Kidney capillary endothelial cell (primary cell): ENCODE measurements around the gene CLEC14A.

ENCODE experiments used
- DNase-seq: peaks from one replicate; pipeline ENCODE4 v3.0.0-alpha.2; 2018; ENCODE audit warnings: low spot score

Gene CLEC14A

DNA sequence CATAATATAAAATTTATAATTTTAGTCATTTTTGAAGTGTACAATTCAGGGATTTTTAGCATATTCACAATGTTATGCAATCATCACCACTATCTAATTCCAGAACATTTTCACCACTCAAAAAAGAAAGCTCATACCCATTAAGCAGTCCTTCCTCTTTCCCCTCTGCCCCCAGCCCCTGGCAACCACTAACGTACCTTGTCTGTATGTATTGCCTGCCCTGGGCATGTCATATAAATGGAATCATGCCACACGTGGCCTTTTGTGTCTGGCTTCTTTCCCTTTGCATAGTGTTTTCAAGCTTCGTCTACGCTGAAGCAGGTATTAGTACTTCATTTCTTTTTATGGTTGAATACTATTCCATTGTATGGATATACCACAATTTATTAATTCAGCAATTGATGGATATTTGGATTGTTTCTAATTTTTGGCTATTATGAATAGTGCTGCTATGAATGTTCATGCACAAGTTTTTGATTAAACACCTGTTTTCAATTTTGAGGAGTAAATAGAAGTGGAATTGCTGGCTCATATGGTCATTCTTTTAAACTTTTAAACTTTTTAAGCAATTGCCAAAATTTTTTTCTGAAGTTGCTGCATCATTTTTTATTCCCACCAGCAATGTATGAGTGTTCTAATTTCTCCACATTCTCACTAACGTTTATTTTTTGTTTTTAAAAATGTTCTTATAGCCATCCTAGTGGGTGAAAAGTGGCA is 49.8 kb downstream of the CLEC14A start:
- no peak for DNase-seq

DNA sequence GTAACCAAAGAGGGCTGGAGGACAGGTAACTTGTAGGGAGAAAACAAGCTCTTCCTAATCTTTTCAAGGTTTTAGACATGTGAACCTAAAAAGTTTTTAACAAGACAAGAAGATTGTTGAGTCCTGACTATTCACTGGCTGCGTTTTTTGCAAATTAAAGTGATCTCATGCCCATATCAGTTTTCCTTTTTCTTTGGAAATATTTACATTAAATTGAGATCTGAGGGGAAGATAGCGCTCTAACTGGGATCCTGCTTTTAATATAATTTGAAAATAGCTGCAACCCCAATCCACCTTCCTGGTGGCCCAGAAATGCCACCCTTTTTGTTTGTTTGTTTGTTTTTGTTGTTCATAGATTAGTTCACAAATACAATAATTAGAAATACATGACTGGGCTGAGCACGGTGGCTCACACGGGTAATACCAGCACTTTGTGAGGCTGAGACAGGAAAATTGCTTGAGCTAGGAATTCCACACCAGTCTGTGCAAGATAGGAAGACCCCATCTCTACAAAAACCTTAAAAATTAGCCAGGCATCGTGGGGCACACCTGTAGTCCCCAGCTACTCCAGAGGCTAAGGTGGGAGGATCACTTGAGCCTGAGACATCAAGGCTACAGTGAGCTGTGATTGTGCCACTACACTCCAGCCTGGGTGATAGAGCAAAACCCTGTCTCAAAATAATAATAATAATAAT is 50.6 kb downstream of the CLEC14A start:
- DNase-seq: no peak

DNA sequence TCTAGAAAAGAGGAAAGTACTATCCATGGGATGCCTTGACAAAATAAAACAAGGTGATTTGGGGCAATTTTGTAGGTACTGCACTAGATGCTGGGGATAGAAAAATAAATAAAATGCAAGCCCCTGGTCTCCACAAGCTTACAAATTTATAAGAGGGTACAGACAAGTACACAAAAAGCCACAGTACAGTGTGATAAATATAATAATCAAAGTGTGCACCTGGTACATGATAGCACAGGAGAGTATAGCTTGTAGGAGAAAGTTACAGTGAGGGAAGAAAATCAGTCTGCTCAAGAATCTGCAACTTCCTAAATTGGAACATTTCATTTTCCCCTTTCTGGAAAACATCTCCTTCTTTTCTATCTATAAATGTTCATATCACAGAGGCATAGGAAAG is 51.2 kb downstream of the CLEC14A start:
- no peak for DNase-seq
